HPDE6-E6E7 (cell line): ENCODE results near the gene EN1.

Source experiments
- DNase-seq: peaks from one replicate; pipeline ENCODE4 v3.0.0; 2011; ENCODE audit warnings: missing footprints; ENCODE audit errors: extremely low spot score

The EN1 gene

GRCh38 chr2:118846953-118847761, at the start of gene EN1:
Gene EN1 (minus strand): TSS chr2:118847648. CDS start chr2:118847167, 481 bp downstream.
- DNase-seq, result no peak

GRCh38 chr2:118893100-118893499, 45.7 kb upstream of the EN1 start:
- no peak for DNase-seq

DNA sequence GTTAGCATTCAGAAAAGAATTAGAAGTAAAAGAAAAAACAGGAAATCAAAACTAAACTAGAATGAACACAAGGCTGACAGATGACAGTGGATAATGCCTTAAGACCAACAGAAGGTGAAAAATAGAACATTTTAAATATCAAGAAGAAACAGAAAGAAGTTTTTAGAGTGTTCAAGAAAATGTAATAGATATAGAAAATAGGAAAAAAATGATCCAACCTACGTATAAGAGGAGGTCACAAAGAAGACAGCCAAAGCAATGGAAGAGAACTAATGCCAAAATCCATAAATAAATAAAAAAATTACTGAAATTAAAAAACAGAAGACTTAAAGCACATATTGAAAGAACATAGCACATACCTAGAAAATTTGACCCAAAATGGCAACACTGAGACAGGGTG, 42.5 kb upstream of the EN1 start:
- no peak for DNase-seq

- DNase-seq, result no peak
Measured at GRCh38 chr2:118883792-118884191, 36.3 kb upstream of the EN1 start.

- DNase-seq, result peak; percentile 45
Measured at GRCh38 chr2:118882693-118883336, 35.4 kb upstream of the EN1 start.

- DNase-seq, result peak; percentile 68
Measured at GRCh38 chr2:118881490-118882129, 34.2 kb upstream of the EN1 start.

- DNase-seq, result no peak
Measured at GRCh38 chr2:118880501-118880900, 33.1 kb upstream of the EN1 start.

- DNase-seq, result no peak
Measured at GRCh38 chr2:118878531-118879149, 31.2 kb upstream of the EN1 start.

GRCh38 chr2:118875318-118875717, 27.9 kb upstream of the EN1 start:
- DNase-seq, result no peak

DNA sequence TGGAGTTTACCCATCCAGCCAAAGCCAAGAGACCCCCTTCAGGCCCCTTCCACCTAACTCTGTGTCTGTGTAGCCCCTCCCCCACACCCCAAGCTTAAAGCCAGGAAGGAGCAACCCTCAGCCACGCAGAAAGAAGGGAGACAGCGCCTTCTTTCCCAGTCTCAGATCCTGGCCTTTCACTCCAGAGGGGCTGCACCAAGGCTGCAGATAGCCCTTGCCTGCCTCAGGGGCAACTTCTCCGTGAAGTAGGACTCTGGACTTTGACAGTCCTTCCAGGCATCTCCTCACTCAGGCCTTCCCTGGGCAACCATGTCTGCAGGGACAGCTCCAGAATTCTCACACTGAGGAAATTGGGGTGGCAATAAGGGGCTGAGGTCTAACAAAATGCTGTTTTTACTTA, 26.9 kb upstream of the EN1 start:
- DNase-seq, result no peak

- DNase-seq, result peak; percentile 53
Measured at GRCh38 chr2:118865106-118865505, 17.7 kb upstream of the EN1 start.

DNA sequence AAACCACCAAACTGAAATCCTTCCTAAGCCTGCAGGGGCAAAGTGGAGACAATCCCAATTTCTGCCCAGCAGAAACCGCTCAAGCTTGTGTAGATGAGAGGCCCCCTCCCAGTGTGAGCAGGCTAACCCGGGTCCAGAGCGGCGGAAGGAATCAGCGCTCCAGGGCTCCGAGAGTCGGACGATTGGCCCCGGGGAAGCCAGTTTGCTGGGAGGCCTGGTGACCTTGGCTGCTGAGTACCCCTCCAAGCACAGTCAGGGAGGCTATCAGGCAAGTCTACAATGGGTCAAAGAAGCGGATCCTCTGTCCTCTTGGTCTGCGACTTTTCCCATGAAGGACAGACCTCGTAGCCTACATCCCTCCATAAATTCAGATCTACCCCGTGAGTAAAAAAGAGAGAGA, 16.8 kb upstream of the EN1 start:
- no peak for DNase-seq

DNA sequence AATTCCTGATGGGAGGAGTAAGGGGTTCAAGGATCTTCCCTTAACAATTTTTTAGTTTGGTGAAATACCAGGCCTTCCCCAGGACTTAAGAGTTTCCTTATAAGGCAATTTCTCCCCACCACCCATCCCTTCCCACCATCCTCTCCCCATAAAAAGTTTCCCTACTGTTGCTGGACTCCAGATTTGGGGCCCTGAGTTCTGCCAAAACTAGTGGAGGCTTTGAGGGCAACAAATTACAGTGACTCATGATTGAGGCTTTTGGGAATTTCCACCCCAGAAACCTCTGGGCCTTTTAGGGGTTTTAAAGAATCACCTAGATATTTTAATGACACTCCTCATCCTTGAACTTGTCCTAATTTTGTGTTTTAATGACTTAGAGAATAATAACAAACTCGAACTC, 14.3 kb upstream of the EN1 start:
- no peak for DNase-seq

DNA sequence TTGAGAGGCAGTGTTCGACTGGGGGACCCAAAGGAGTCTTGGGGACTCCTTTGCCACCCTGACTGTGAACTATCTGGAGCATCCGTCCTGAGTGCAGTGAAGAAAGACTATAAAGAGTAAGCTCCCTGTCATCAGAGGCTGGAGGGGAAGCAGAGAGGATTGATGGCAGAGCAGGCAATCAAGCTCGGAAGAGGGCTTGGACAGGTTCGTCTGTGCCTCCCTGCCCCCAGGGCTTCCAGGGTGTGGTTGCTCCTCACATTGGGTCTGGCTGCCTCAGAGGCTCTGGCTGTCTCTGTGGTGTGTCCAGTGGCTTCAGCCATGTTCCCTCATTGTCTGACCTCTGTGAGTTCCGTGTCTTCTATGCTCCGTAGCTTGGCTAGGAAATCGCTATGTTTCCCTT, 13.8 kb upstream of the EN1 start:
- no peak for DNase-seq

- DNase-seq, result no peak
Measured at GRCh38 chr2:118860506-118860905, 13.1 kb upstream of the EN1 start.

- no peak for DNase-seq
Measured at GRCh38 chr2:118859157-118859770, 11.8 kb upstream of the EN1 start.

- no peak for DNase-seq
Measured at GRCh38 chr2:118858485-118859156, 11.2 kb upstream of the EN1 start.

- no peak for DNase-seq
Measured at GRCh38 chr2:118857677-118858484, 10.4 kb upstream of the EN1 start.

- DNase-seq, result no peak
Measured at GRCh38 chr2:118856978-118857676, 9.7 kb upstream of the EN1 start.
